Neural cell (in vitro differentiated cells): Measurements from ENCODE around the gene COL4A2.

Experiments
- EP300 ChIP-seq: fragments of 450-650 bp; conservative IDR thresholded peaks from 2 replicates; pipeline ENCODE4 v1.6.1; 2014; ENCODE audit warnings: antibody characterized with exemption, mild to moderate bottlenecking, moderate library complexity; ENCODE audit not compliant: poor library complexity, severe bottlenecking
- EZH2 ChIP-seq: fragments of 200-600, 300-800 bp; shearing (Covaris generic), sonication (generic); IDR thresholded peaks from 2 replicates; pipeline ENCODE4 v1.6.1; 2014; ENCODE audit warnings: antibody characterized with exemption, low read length, borderline replicate concordance, mild to moderate bottlenecking; ENCODE audit not compliant: insufficient read depth, poor library complexity, severe bottlenecking
- MXI1 ChIP-seq: fragments of 450-650 bp; conservative IDR thresholded peaks from 2 replicates; pipeline ENCODE4 v1.6.1; 2014; ENCODE audit warnings: antibody characterized with exemption, mild to moderate bottlenecking; ENCODE audit not compliant: poor library complexity, severe bottlenecking
- POLR2AphosphoS5 ChIP-seq: IDR thresholded peaks from 2 replicates; pipeline ENCODE4 v1.6.1; 2012
- RAD21 ChIP-seq: fragments of 450-650 bp; conservative IDR thresholded peaks from 2 replicates; pipeline ENCODE4 v1.6.1; 2014; ENCODE audit warnings: antibody characterized with exemption, mild to moderate bottlenecking, moderate library complexity
- SMC3 ChIP-seq: fragments of 450-650 bp; conservative IDR thresholded peaks from 2 replicates; pipeline ENCODE4 v1.6.1; 2014; ENCODE audit warnings: antibody characterized with exemption, mild to moderate bottlenecking, moderate library complexity; ENCODE audit not compliant: poor library complexity
- TF ChIP-seq, protein P1 (sequence below): fragments of 450-650 bp; IDR thresholded peaks from 2 replicates; pipeline ENCODE4 v1.5.1; 2014; ENCODE audit warnings: antibody characterized with exemption, mild to moderate bottlenecking, moderate library complexity; ENCODE audit not compliant: poor library complexity, severe bottlenecking

DNA sequence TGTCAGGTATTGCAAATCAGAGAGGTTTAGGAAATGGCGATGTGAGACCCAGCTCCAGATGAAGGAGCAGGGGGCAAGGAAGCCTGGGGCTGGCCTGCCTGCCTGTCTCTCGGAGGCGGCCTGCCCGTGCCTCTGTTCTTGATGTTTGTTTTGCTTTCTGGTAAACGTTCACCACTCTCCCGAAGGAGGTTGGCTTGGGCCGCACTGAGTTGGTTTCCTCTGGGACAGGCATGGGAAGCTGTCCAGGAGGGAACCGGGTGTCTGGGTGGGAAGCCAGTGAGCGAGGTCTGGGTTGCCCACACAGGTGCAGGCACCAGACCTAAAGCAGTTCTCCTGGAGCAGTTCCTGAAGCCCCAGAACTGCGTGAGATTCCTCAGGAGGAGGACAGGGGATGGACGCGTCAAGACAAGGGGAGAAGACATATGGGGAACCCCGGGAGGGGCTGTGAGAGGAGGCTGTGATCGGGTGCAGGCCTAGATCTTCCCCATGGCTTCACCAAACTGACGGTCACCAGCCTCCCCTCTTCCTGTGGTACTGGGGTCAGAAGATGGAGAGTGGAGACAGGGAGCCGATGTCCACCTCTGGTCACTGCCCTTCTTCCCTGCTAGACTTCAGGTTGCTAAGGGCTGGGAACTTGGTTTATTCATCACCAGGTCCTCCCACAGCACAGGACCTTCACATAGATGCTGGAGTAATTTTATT, 15.2 kb downstream of the COL4A2 start:
- TF ChIP-seq EZH2, result no peak
- TF ChIP-seq, protein P1, sequence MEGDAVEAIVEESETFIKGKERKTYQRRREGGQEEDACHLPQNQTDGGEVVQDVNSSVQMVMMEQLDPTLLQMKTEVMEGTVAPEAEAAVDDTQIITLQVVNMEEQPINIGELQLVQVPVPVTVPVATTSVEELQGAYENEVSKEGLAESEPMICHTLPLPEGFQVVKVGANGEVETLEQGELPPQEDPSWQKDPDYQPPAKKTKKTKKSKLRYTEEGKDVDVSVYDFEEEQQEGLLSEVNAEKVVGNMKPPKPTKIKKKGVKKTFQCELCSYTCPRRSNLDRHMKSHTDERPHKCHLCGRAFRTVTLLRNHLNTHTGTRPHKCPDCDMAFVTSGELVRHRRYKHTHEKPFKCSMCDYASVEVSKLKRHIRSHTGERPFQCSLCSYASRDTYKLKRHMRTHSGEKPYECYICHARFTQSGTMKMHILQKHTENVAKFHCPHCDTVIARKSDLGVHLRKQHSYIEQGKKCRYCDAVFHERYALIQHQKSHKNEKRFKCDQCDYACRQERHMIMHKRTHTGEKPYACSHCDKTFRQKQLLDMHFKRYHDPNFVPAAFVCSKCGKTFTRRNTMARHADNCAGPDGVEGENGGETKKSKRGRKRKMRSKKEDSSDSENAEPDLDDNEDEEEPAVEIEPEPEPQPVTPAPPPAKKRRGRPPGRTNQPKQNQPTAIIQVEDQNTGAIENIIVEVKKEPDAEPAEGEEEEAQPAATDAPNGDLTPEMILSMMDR, result no peak
- no peak for TF ChIP-seq EP300
- no peak for TF ChIP-seq POLR2AphosphoS5
- no peak for TF ChIP-seq RAD21
- no peak for TF ChIP-seq SMC3
- TF ChIP-seq MXI1, result no peak
